Stimulated activated CD4-positive, alpha-beta T cell treated with anti-CD3 and anti-CD28 coated beads, Interleukin-4, amount 100 ng/mL, for 48 hours (primary cell): Measurements from ENCODE around the gene AMIGO1.

ENCODE experiments used
- DNase-seq, 2 donors: peaks; one replicate each; pipeline ENCODE4 v3.0.0-alpha.2; 2020; ENCODE audit warnings: low read depth in 2 of 2

AMIGO1 gene

GRCh38 chr1:109454497-109455133 is 54.9 kb downstream of the AMIGO1 start:
- DNase-seq, result no peak
